ENCODE results near the gene PRMT3. TPM values are rescaled to one million over a fixed set of nuclear protein-coding genes. Genes with fewer than 3 reads are reported as not detected.

The PRMT3 gene
- polyA plus RNA-seq, 1 donor (not counting 4 experiments of a cell fraction or from before 2014, with no cell fraction given) = 29.4 TPM

GRCh38 chr11:20536365-20536764, 148.8 kb downstream of the PRMT3 start:
- FAIRE-seq (no peak), DNase-seq (ENCODE audit: low read depth, low spot score) (no peak)
- H3K9ac ChIP-seq (ENCODE audit: control insufficient read depth, extremely low read depth, insufficient read depth, low read length) = no peak overlapping the region
- dilution Hi-C loops (cut with MboI; ENCODE audit: extremely low pct_ligation_motif_present, low sequenced_read_pairs) = no loop called here
- no peak overlapping the region for H3K4me2 ChIP-seq (ENCODE audit: control insufficient read depth, extremely low read depth, insufficient read depth, low read depth, low read length)
- no peaks in the 10 kb centered on the region for H3K36me3 ChIP-seq (ENCODE audit: control insufficient read depth in 2 of 2, extremely low read depth in 1 of 2, insufficient read depth in 2 of 2, low read length in 2 of 2)
- H4K20me1 ChIP-seq (ENCODE audit: control insufficient read depth, extremely low read depth, insufficient read depth, low read length) = no peaks in the 10 kb centered on the region
- no peaks in the 10 kb centered on the region for H3K27me3 ChIP-seq (ENCODE audit: control insufficient read depth, extremely low read depth, insufficient read depth, low read length)
- no peaks in the 10 kb centered on the region for H3K9me1 ChIP-seq (ENCODE audit: control insufficient read depth, extremely low read depth, insufficient read depth, low read length)
- H2AFZ ChIP-seq (ENCODE audit: control insufficient read depth, low read length) = no peak overlapping the region
- no peaks in the 10 kb centered on the region for H3K9me3 ChIP-seq (ENCODE audit: control insufficient read depth, low read depth, low read length)
- no peak overlapping the region for H3K4me3 ChIP-seq (ENCODE audit: control insufficient read depth in 2 of 3, extremely low read depth in 1 of 3, insufficient read depth in 2 of 3, low read depth in 1 of 3, low read length in 3 of 3)
- H3K79me2 ChIP-seq (ENCODE audit: control insufficient read depth, insufficient read depth, low read length) = no peaks in the 10 kb centered on the region
- H3K4me1 ChIP-seq (ENCODE audit: control insufficient read depth, extremely low read depth, insufficient read depth, low read length) = no peaks in the 10 kb centered on the region
- TF ChIP-seq CTCF (optimal IDR thresholded peaks at IDR 0.05 in 1 of 3, IDR thresholded peaks at IDR 0.05 in 1 of 3, conservative IDR thresholded peaks at IDR 0.05 in 1 of 3; ENCODE audit: extremely low read depth in 1 of 3, insufficient read depth in 2 of 3, low read length in 3 of 3) (no peak), EZH2 (IDR thresholded peaks at IDR 0.05; ENCODE audit: low read length) (no peak)
- no peak overlapping the region for H3K27ac ChIP-seq (ENCODE audit: control insufficient read depth, insufficient read depth, low read length)

- H3K79me2 ChIP-seq (ENCODE audit: control insufficient read depth, insufficient read depth, low read length) = no peaks in the 10 kb centered on the region
- no peaks in the 10 kb centered on the region for H3K4me1 ChIP-seq (ENCODE audit: control insufficient read depth, extremely low read depth, insufficient read depth, low read length)
- TF ChIP-seq EZH2 (IDR thresholded peaks at IDR 0.05; ENCODE audit: low read length) = no peak
- no peak for TF ChIP-seq CTCF (optimal IDR thresholded peaks at IDR 0.05 in 1 of 3, IDR thresholded peaks at IDR 0.05 in 1 of 3, conservative IDR thresholded peaks at IDR 0.05 in 1 of 3; ENCODE audit: extremely low read depth in 1 of 3, insufficient read depth in 2 of 3, low read length in 3 of 3)
- H3K36me3 ChIP-seq (ENCODE audit: control insufficient read depth in 2 of 2, extremely low read depth in 1 of 2, insufficient read depth in 2 of 2, low read length in 2 of 2) = no peaks in the 10 kb centered on the region
- H3K4me2 ChIP-seq (ENCODE audit: control insufficient read depth, extremely low read depth, insufficient read depth, low read depth, low read length) = no peak overlapping the region
- no peak for FAIRE-seq
- dilution Hi-C loops (cut with MboI; ENCODE audit: extremely low pct_ligation_motif_present, low sequenced_read_pairs) = no loop called here
- DNase-seq (ENCODE audit: low read depth, low spot score) = no peak
- no peaks in the 10 kb centered on the region for H3K27me3 ChIP-seq (ENCODE audit: control insufficient read depth, extremely low read depth, insufficient read depth, low read length)
- no peak overlapping the region for H3K9ac ChIP-seq (ENCODE audit: control insufficient read depth, extremely low read depth, insufficient read depth, low read length)
- H3K9me3 ChIP-seq (ENCODE audit: control insufficient read depth, low read depth, low read length) = no peaks in the 10 kb centered on the region
- H4K20me1 ChIP-seq (ENCODE audit: control insufficient read depth, extremely low read depth, insufficient read depth, low read length) = no peaks in the 10 kb centered on the region
- H3K9me1 ChIP-seq (ENCODE audit: control insufficient read depth, extremely low read depth, insufficient read depth, low read length) = no peaks in the 10 kb centered on the region
- no peak overlapping the region for H3K4me3 ChIP-seq (ENCODE audit: control insufficient read depth in 2 of 3, extremely low read depth in 1 of 3, insufficient read depth in 2 of 3, low read depth in 1 of 3, low read length in 3 of 3)
- H3K27ac ChIP-seq (ENCODE audit: control insufficient read depth, insufficient read depth, low read length) = no peak overlapping the region
- no peak overlapping the region for H2AFZ ChIP-seq (ENCODE audit: control insufficient read depth, low read length)
Observed at GRCh38 chr11:20536784-20537183, 149.3 kb downstream of the PRMT3 start.
